Thoracic aorta (tissue), 2 donors: ENCODE results near the gene PCSK4. TPM values are rescaled to one million over a fixed set of nuclear protein-coding genes. Genes with fewer than 3 reads are reported as not detected.

Experiments used
- ATAC-seq: fragments of 150-250 bp; one replicate; pipeline ENCODE4 v1.8.0; 2017; ENCODE audit warnings: low read depth; ENCODE audit not compliant: insufficient number of reproducible peaks, low FRiP score
- DNase-seq: peaks from one replicate; pipeline ENCODE4 v3.0.0-alpha.2; 2020; ENCODE audit warnings: low spot score
- H3K27ac ChIP-seq, 2 donors: fragments of 200-600 bp; sonication (generic); 1 replicate in 1 of 2; 2 replicates in 1 of 2; pipeline ENCODE4 v1.5.1; 2016; ENCODE audit warnings: mild to moderate bottlenecking in 2 of 2, moderate library complexity in 2 of 2
- H3K27me3 ChIP-seq: fragments of 200-600 bp; sonication (generic); replicated peaks from 2 replicates; pipeline ENCODE4 v1.6.0; 2016; ENCODE audit warnings: mild to moderate bottlenecking; ENCODE audit not compliant: insufficient read depth
- H3K36me3 ChIP-seq: fragments of 200-600 bp; sonication (generic); one replicate; pipeline ENCODE4 v1.5.1; 2016
- H3K4me1 ChIP-seq, 2 donors: fragments of 200-600 bp; sonication (generic); 1 replicate in 1 of 2; 2 replicates in 1 of 2; pipeline versions ENCODE4 v1.5.1 to v1.6.0; 2016; ENCODE audit warnings: low read depth in 2 of 2, mild to moderate bottlenecking in 1 of 2; ENCODE audit not compliant: control insufficient read depth in 1 of 2
- H3K4me3 ChIP-seq: fragments of 200-600 bp; sonication (generic); 2 replicates; pipeline ENCODE4 v1.5.1; 2016; ENCODE audit warnings: mild to moderate bottlenecking
- H3K9me3 ChIP-seq: fragments of 200-600 bp; sonication (generic); 2 replicates; pipeline ENCODE4 v1.5.1; 2016
- CTCF ChIP-seq: fragments of 200-600 bp; sonication (generic); IDR thresholded peaks from one replicate; pipeline ENCODE4 v1.5.1; 2019; ENCODE audit warnings: antibody characterized with exemption
- total RNA-seq, 2 donors: library from RNA; depleted of rRNA; stranded (reverse); fragments of >200 nt; gene quantifications; one replicate each; pipeline versions ENCODE4 v1.1.0 to v1.2.3, GENCODE V29; 2016

The PCSK4 gene
- total RNA-seq, 2 donors from 2014 or later, result 0.56 to 0.68 TPM

GRCh38 chr19:1514295-1514661 is 24.1 kb upstream of the PCSK4 start:
- no peaks in the 10 kb centered on the region for H3K36me3 ChIP-seq
- ATAC-seq (no peak), DNase-seq (no peak)
- no peak for TF ChIP-seq CTCF
- H3K4me1 ChIP-seq, result peaks cover 0 to 19% of the 10 kb centered on the region in 2 donors
- H3K27ac ChIP-seq, result no peak overlapping the region
- H3K9me3 ChIP-seq, result no peaks in the 10 kb centered on the region
- H3K4me3 ChIP-seq, result no peak overlapping the region
- H3K27me3 ChIP-seq, result no peaks in the 10 kb centered on the region

GRCh38 chr19:1513499-1514294 is 23.5 kb upstream of the PCSK4 start:
- Histone ChIP-seq H3K36me3 (no peaks in the 10 kb centered on the region), H3K27ac (peak overlapping the region; percentile 75 to 80), H3K4me3 (peak overlapping the region; percentile 78), H3K9me3 (no peaks in the 10 kb centered on the region), H3K27me3 (no peaks in the 10 kb centered on the region), H3K4me1 (peaks cover 0 to 19% of the 10 kb centered on the region in 2 donors)
- peak; percentile 59 for TF ChIP-seq CTCF
- DNase-seq (no peak), ATAC-seq (no peak)

GRCh38 chr19:1512671-1513498 is 22.7 kb upstream of the PCSK4 start, which contains the start of gene ADAMTSL5:
ADAMTSL5 (minus strand) TSS chr19:1513019; CDS start chr19:1510943, 2,076 bp downstream.
- Histone ChIP-seq H3K9me3 (no peaks in the 10 kb centered on the region), H3K4me1 (peaks cover 0 to 19% of the 10 kb centered on the region in 2 donors), H3K4me3 (peak within 1 kb of the TSS; percentile 78), H3K36me3 (no peaks in the 10 kb centered on the region), H3K27me3 (no peaks in the 10 kb centered on the region), H3K27ac (peak within 1 kb of the TSS; percentile 75 to 80)
- ATAC-seq (no peak), DNase-seq (no peak)
- TF ChIP-seq CTCF, result no peak

- no peak for DNase-seq
- no peak for ATAC-seq
- Histone ChIP-seq H3K9me3 (no peaks in the 10 kb centered on the region), H3K36me3 (no peaks in the 10 kb centered on the region), H3K27me3 (no peaks in the 10 kb centered on the region), H3K4me1 (peaks cover 3 to 24% of the 10 kb centered on the region in 2 donors), H3K4me3 (peak overlapping the region; percentile 78), H3K27ac (peak overlapping the region in 1 of 2 donors; percentile 59)
- no peak for TF ChIP-seq CTCF
These were observed 21.5 kb upstream of the PCSK4 start for GRCh38 chr19:1511318-1512317.
